Measurements from ENCODE around the gene RNF169. TPM values are rescaled to one million over a fixed set of nuclear protein-coding genes. Genes with fewer than 3 reads are reported as not detected.

RNF169 gene
- total RNA-seq, 4 donors from 2014 or later: 18.8 to 26.4 (median 21.2) TPM

GRCh38 chr11:74773476-74773875 lies 24.8 kb downstream of the RNF169 start:
- no peaks in the 10 kb centered on the region for H3K9me3 ChIP-seq
- no peak for TF ChIP-seq EP300 (IDR thresholded peaks at IDR 0.05)
- TF ChIP-seq POLR2AphosphoS5 (IDR thresholded peaks at IDR 0.05): no peak
- no peak for TF ChIP-seq CTCF (IDR thresholded peaks at IDR 0.05)
- TF ChIP-seq POLR2A (IDR thresholded peaks at IDR 0.05): no peak
- H3K27ac ChIP-seq: no peak overlapping the region
- no peaks in the 10 kb centered on the region for H3K36me3 ChIP-seq
- no peaks in the 10 kb centered on the region for H3K4me1 ChIP-seq
- H3K4me3 ChIP-seq: no peak overlapping the region
- no peaks in the 10 kb centered on the region for H3K27me3 ChIP-seq
- DNase-seq (ENCODE audit: low spot score in 2 of 2): no peak

GRCh38 chr11:74775762-74776161 lies 27.1 kb downstream of the RNF169 start:
- no peak overlapping the region for H3K4me3 ChIP-seq

GRCh38 chr11:74776546-74776945 lies 27.9 kb downstream of the RNF169 start:
- no peak overlapping the region for H3K4me3 ChIP-seq
- no peak for DNase-seq (ENCODE audit: low spot score in 2 of 2)
- H3K27me3 ChIP-seq: no peaks in the 10 kb centered on the region
- H3K27ac ChIP-seq: no peak overlapping the region
- peaks cover 15% of the 10 kb centered on the region for H3K4me1 ChIP-seq
- no peaks in the 10 kb centered on the region for H3K9me3 ChIP-seq
- no peak for TF ChIP-seq POLR2AphosphoS5 (IDR thresholded peaks at IDR 0.05)
- TF ChIP-seq EP300 (IDR thresholded peaks at IDR 0.05): no peak
- TF ChIP-seq POLR2A (IDR thresholded peaks at IDR 0.05): no peak
- no peak for TF ChIP-seq CTCF (IDR thresholded peaks at IDR 0.05)
- H3K36me3 ChIP-seq: no peaks in the 10 kb centered on the region

More at GRCh38 chr11:74775762-74776161, 27.1 kb downstream of the RNF169 start:
- Histone ChIP-seq H3K36me3 (no peaks in the 10 kb centered on the region), H3K27me3 (no peaks in the 10 kb centered on the region), H3K27ac (no peak overlapping the region), H3K4me1 (peaks cover 12% of the 10 kb centered on the region), H3K9me3 (no peaks in the 10 kb centered on the region)
- WGBS: 87% methylated on average over 1 of the region's 1 CpG
- no peak for DNase-seq (ENCODE audit: low spot score in 2 of 2)
- no peak for TF ChIP-seq POLR2A (IDR thresholded peaks at IDR 0.05)
- no peak for TF ChIP-seq CTCF (IDR thresholded peaks at IDR 0.05)
- TF ChIP-seq EP300 (IDR thresholded peaks at IDR 0.05): no peak
- no peak for TF ChIP-seq POLR2AphosphoS5 (IDR thresholded peaks at IDR 0.05)

- Histone ChIP-seq H3K36me3 (no peaks in the 10 kb centered on the region), H3K4me1 (peaks cover 15% of the 10 kb centered on the region), H3K9me3 (no peaks in the 10 kb centered on the region), H3K4me3 (no peak overlapping the region), H3K27me3 (no peaks in the 10 kb centered on the region), H3K27ac (no peak overlapping the region)
- DNase-seq (ENCODE audit: low spot score in 2 of 2): no peak
- TF ChIP-seq POLR2AphosphoS5 (IDR thresholded peaks at IDR 0.05) (no peak), POLR2A (IDR thresholded peaks at IDR 0.05) (no peak), EP300 (IDR thresholded peaks at IDR 0.05) (no peak), CTCF (IDR thresholded peaks at IDR 0.05) (no peak)
Observed at GRCh38 chr11:74777038-74777437, 28.4 kb downstream of the RNF169 start.

GRCh38 chr11:74777877-74778276 lies 29.2 kb downstream of the RNF169 start:
- Histone ChIP-seq H3K27me3 (no peaks in the 10 kb centered on the region), H3K9me3 (no peaks in the 10 kb centered on the region), H3K4me3 (no peak overlapping the region), H3K36me3 (no peaks in the 10 kb centered on the region), H3K27ac (no peak overlapping the region), H3K4me1 (peaks cover 22% of the 10 kb centered on the region)
- no peak for DNase-seq (ENCODE audit: low spot score in 2 of 2)
- TF ChIP-seq EP300 (IDR thresholded peaks at IDR 0.05) (no peak), POLR2AphosphoS5 (IDR thresholded peaks at IDR 0.05) (no peak), POLR2A (IDR thresholded peaks at IDR 0.05) (no peak), CTCF (IDR thresholded peaks at IDR 0.05) (no peak)
- 65% methylated on average over 4 of the region's 4 CpGs for WGBS

Data from suprapubic skin (tissue), 4 donors.